IPS-15b (cell line): ENCODE results near the gene TAPBPL.
"Not testable (repeated sequence)": the region's sequence is repeated elsewhere in the genome, so short reads cannot be mapped to it uniquely, and the experiment has no call there.

Source experiments
- H3K27me3 ChIP-seq: one replicate; pipeline ENCODE4 v1.6.1; 2013; ENCODE audit warnings: low read length; ENCODE audit not compliant: control insufficient read depth, insufficient read depth
- H3K36me3 ChIP-seq: one replicate; pipeline ENCODE4 v1.6.1; 2013; ENCODE audit warnings: low read length; ENCODE audit not compliant: control insufficient read depth, insufficient read depth
- H3K4me1 ChIP-seq: one replicate; pipeline ENCODE4 v1.6.1; 2013; ENCODE audit warnings: mild to moderate bottlenecking, low read length; ENCODE audit not compliant: control insufficient read depth, insufficient read depth
- H3K4me3 ChIP-seq: one replicate; pipeline ENCODE4 v1.5.1; 2013; ENCODE audit warnings: low read depth, low read length
- H3K9ac ChIP-seq: one replicate; pipeline ENCODE4 v1.6.1; 2013; ENCODE audit warnings: low read depth, mild to moderate bottlenecking, low read length
- H3K9me3 ChIP-seq: one replicate; pipeline ENCODE4 v1.6.1; 2013; ENCODE audit warnings: mild to moderate bottlenecking, low read length; ENCODE audit not compliant: control insufficient read depth, insufficient read depth

Gene TAPBPL

GRCh38 chr12:6460751-6461371, 9.0 kb downstream of the TAPBPL start:
- Histone ChIP-seq H3K4me1 (no peaks in the 10 kb centered on the region), H3K27me3 (no peaks in the 10 kb centered on the region), H3K36me3 (peaks cover 30% of the 10 kb centered on the region), H3K4me3 (no peak overlapping the region), H3K9me3 (no peaks in the 10 kb centered on the region), H3K9ac (no peak overlapping the region)

DNA sequence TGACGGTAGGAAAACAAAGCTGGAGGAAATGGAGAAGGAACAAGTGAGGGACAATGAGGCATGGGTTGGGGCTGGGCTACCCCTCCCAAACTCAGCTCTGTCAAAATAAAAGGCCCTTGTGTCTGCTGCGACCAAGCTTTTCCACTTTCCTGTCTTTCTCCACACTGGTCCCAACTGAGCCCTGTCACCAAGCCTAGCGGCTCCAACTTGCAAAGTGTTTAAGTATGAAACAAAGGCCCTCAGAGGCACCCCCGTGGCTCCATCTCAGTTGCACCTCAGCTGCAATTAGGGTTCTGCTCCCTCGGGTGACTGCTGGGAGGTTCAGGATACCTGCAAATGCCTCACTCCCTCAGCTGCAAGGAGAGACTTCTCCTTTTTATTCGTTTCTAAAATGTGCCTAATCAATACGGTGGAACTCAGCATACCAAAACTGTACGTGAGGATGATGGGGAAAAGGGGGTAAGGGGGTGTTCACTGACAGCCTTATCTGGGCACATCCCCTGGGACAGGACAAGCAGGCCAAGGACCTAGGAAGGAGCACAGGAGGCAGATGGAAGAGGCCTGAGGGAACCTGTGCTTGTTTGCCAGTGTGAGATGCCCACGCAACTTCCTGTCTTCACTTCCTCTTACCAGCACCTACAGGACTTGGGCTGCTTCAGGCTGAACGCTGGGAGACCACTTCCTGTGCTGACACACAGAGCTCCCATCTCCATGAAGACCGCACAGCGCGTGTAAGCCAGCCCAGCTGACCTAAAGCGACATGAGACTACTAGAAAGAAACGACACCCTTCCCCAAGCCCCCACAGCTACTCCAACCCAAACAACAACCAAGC, 9.8 kb downstream of the TAPBPL start:
- Histone ChIP-seq H3K27me3 (no peaks in the 10 kb centered on the region), H3K36me3 (peaks cover 30% of the 10 kb centered on the region), H3K9ac (no peak overlapping the region), H3K4me3 (no peak overlapping the region), H3K9me3 (no peaks in the 10 kb centered on the region), H3K4me1 (no peaks in the 10 kb centered on the region)

DNA sequence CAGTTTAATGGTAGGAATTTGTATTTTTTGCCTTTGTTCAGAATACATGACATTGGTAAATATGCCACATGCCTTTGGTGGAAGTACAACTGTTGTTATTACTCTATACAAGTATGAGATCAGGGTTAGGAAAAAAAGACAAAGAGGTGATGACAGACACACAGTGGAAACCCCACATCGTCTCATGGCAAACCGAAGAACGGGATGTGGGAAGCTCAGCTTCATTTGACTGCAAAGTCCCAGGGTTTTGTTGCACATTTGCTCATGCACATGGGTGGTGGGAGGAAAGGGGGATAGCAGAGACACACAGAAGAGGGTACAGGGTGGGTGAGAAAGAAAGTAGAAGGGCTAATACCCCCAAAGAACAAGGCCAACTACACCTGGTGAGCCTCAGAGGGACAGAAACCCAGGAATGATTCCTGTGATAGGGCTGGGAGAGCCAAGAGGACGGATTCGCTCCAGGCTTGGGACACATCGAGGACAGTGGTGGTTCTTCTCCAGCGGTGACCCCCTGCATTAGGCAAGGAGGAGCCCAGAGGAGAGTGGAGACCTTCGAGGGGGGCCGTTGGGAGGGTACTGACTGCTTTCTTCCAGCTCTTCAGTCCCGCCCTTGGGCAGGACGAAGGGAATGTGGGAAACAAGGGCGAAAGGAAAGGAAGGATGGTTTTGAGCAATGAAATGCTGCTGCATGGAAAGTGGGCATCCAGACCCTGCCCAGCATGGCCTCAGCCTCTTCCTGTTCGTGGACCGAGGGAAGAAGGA, 10.6 kb downstream of the TAPBPL start:
- Histone ChIP-seq H3K4me1 (no peaks in the 10 kb centered on the region), H3K4me3 (no peak overlapping the region), H3K9me3 (no peaks in the 10 kb centered on the region), H3K9ac (no peak overlapping the region), H3K36me3 (peaks cover 30% of the 10 kb centered on the region), H3K27me3 (no peaks in the 10 kb centered on the region)

DNA sequence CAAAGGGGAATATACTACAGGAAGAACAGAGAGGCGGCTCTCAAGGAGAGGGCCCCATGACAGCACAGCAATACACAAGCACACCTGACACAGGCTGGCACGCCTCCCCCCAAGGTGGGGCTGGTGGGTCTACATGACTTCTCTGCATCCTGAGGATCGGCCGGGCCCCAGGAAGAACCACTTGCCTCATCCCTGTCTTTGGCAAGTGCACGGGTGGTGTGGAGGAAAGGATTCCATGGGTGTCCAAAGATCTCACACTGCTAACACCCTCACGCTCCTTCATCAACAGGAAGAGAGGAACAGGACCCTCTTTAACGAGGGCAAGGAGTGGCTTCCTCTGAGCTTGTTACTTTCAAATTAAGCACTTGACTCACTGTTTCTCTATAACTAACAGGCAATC, 11.4 kb downstream of the TAPBPL start:
- Histone ChIP-seq H3K36me3 (peaks cover 30% of the 10 kb centered on the region), H3K4me3 (no peak overlapping the region), H3K4me1 (no peaks in the 10 kb centered on the region), H3K9me3 (no peaks in the 10 kb centered on the region), H3K9ac (no peak overlapping the region), H3K27me3 (no peaks in the 10 kb centered on the region)

DNA sequence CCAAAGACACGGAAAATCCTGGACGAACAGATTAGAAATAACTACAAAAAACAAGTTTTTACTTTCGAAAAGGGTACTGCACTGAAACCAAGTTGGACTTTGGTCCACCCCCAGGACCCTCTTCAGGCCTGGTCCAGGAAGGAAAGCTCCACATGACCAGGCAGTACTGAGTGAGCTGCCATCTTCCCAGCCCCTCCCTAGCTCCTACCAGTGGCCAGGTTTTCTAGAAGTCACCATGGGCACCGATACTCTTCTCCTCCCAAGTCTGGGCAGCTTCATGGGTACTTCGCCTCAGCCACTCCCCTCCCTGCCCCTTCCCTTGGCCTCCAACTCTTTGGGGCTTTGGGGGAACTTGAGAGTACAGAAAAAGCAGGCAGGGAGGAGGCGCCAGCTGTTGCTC, 12.0 kb downstream of the TAPBPL start:
- H3K4me1 ChIP-seq = no peaks in the 10 kb centered on the region
- H3K36me3 ChIP-seq = peaks cover 30% of the 10 kb centered on the region
- no peak overlapping the region for H3K9ac ChIP-seq

DNA sequence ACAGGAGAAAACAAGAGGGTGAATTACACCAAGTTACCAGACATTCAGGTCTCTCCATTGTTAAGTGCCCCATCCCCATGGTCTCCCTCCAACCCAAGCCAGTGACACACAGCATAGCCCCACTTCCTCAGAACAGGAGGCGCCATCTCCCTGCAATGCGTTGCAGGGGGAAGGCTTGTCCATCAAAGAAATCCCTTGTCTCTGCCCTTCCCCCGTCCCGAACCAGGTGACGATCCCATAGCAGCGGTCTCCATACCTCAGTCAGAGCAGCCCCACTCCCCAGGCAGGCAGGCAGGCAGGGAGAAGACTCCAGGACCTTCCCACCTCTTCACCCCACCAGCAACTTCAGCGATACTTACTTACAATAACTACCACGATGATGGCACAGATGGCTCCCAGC, 12.7 kb downstream of the TAPBPL start:
- no peak overlapping the region for H3K4me3 ChIP-seq
- H3K27me3 ChIP-seq = peaks cover 1% of the 10 kb centered on the region
- H3K9me3 ChIP-seq = no peaks in the 10 kb centered on the region
- H3K4me1 ChIP-seq = no peaks in the 10 kb centered on the region
- no peak overlapping the region for H3K9ac ChIP-seq
- peaks cover 30% of the 10 kb centered on the region for H3K36me3 ChIP-seq

More for the DNA sequence above, 12.0 kb downstream of the TAPBPL start:
- Histone ChIP-seq H3K9me3 (no peaks in the 10 kb centered on the region), H3K27me3 (no peaks in the 10 kb centered on the region), H3K4me3 (no peak overlapping the region)

GRCh38 chr12:6465467-6466183, 13.8 kb downstream of the TAPBPL start:
- H3K9ac ChIP-seq = no peak overlapping the region
- H3K27me3 ChIP-seq = peaks cover 5% of the 10 kb centered on the region
- H3K9me3 ChIP-seq = no peaks in the 10 kb centered on the region
- H3K36me3 ChIP-seq = peaks cover 30% of the 10 kb centered on the region
- H3K4me3 ChIP-seq = no peak overlapping the region
- H3K4me1 ChIP-seq = peaks cover 2% of the 10 kb centered on the region

DNA sequence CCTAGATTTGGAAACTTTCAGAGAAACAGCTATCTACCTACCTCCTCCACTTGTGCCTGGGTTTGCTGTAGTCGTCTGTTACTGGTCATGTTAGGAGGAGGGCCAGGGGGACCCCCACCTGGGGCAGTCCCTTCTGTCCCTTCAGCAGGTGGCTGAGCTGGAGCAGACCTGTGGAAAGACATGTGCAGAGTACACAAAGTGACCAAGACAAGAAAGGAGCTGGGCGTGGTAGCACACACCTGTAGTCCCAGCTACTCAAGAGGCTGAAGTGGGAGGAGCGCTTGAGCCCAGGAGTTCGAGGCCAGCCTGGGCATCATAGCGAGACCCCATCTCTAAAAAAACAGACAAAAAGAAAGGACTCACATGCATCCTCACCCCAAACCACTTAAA, 14.3 kb downstream of the TAPBPL start:
- peaks cover 5% of the 10 kb centered on the region for H3K27me3 ChIP-seq
- H3K9me3 ChIP-seq = no peaks in the 10 kb centered on the region
- H3K4me1 ChIP-seq = peaks cover 2% of the 10 kb centered on the region
- H3K36me3 ChIP-seq = peaks cover 30% of the 10 kb centered on the region
- H3K9ac ChIP-seq = no peak overlapping the region
- H3K4me3 ChIP-seq = no peak overlapping the region

DNA sequence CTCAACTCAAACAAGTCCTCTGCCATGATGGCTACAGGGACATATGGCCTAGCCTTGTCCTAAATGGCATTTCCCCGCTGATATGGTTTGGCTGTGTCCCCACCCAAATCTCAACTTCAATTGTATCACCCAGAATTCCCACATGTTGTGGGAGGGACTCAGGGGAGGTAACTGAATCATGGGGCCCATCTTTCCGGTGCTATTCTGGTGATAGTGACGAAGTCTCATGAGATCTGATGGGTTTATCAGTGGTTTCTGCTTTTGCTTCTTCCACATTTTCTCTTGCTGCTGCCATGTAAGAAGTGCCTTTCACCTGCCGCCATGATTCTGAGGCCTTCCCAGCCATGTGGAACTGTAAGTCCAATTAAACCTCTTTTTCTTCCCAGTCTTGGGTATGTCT, 14.9 kb downstream of the TAPBPL start:
- H3K4me3 ChIP-seq, H3K4me1 ChIP-seq, H3K9ac ChIP-seq, H3K9me3 ChIP-seq, H3K27me3 ChIP-seq: not testable (repeated sequence)
- peaks cover 29% of the 10 kb centered on the region for H3K36me3 ChIP-seq

- H3K36me3 ChIP-seq = peaks cover 20% of the 10 kb centered on the region
- H3K4me1 ChIP-seq, H3K4me3 ChIP-seq: not testable (repeated sequence)
These were observed 15.9 kb downstream of the TAPBPL start for GRCh38 chr12:6467571-6468282.

DNA sequence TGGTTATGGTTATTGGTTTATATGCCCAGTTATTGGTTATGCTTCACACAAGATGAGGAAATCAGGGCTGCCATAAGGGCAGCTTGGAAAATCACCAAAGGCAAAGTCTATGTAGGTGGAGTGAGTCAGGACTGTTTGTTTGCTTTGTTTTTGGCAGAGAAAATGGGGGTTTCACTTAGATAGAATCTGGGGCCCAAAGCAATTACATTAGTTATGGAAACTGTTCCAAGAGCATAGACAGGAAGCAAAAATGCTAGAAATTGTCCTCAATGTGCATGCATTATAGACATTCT, 16.4 kb downstream of the TAPBPL start:
- Histone ChIP-seq H3K4me1 (peaks cover 2% of the 10 kb centered on the region), H3K4me3 (no peak overlapping the region), H3K9ac (no peak overlapping the region), H3K9me3 (no peaks in the 10 kb centered on the region), H3K36me3 (peaks cover 18% of the 10 kb centered on the region), H3K27me3 (peaks cover 11% of the 10 kb centered on the region)

More at GRCh38 chr12:6467571-6468282, 15.9 kb downstream of the TAPBPL start:
- peaks cover 11% of the 10 kb centered on the region for H3K27me3 ChIP-seq
- not testable (repeated sequence) for H3K9me3 ChIP-seq, H3K9ac ChIP-seq
